Measurements from ENCODE around the gene CFAP74. TPM values are rescaled to one million over a fixed set of nuclear protein-coding genes. Genes with fewer than 3 reads are reported as not detected.

Gene CFAP74
- total and polyA plus RNA-seq, 9 of the 15 experiments (the other 6 are each of a cell fraction or from before 2014, with no cell fraction given): 0.03 to 0.15 (median 0.05) TPM; not detected in 6

DNA sequence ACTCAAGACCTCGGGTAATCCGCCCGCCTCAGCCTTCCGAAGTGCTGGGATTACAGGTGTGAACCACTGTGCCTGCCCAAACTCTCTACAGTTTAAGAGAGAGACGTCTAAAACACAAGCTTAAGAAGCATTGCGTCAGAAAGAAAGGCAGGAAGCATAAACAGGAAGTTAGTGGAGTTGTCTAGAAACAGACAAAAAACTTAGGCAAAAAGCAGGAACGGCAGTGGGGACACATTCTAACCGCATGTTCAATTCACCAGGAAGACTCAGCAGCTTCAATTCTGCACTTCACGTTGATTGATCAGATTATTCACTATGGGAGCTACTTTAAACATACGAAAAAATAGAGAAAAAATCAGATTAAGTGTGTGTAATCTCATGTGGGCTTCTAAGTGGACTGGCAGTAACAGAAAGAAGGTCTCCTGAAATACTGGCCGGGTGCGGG lies 7.4 kb downstream of the CFAP74 start (continued):
- TF ChIP-seq, protein P1, sequence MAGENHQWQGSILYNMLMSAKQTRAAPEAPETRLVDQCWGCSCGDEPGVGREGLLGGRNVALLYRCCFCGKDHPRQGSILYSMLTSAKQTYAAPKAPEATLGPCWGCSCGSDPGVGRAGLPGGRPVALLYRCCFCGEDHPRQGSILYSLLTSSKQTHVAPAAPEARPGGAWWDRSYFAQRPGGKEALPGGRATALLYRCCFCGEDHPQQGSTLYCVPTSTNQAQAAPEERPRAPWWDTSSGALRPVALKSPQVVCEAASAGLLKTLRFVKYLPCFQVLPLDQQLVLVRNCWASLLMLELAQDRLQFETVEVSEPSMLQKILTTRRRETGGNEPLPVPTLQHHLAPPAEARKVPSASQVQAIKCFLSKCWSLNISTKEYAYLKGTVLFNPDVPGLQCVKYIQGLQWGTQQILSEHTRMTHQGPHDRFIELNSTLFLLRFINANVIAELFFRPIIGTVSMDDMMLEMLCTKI (IDR thresholded peaks at IDR 0.05; ENCODE audit: partially characterized antibody): no peak
- TF ChIP-seq, protein P2, sequence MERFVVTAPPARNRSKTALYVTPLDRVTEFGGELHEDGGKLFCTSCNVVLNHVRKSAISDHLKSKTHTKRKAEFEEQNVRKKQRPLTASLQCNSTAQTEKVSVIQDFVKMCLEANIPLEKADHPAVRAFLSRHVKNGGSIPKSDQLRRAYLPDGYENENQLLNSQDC (CRISPR knock-in tag; IDR thresholded peaks at IDR 0.05): no peak
- no peak for TF ChIP-seq ZBTB1 (CRISPR knock-in tag; IDR thresholded peaks at IDR 0.05; ENCODE audit: borderline replicate concordance, low read depth)
- no peak for TF ChIP-seq TGIF2 (CRISPR knock-in tag; IDR thresholded peaks at IDR 0.05)
- no peak for TF ChIP-seq PHF20 (IDR thresholded peaks at IDR 0.05; ENCODE audit: partially characterized antibody)
- no peak for TF ChIP-seq MTF1 (CRISPR knock-in tag; IDR thresholded peaks at IDR 0.05; ENCODE audit: borderline replicate concordance)
- TF ChIP-seq ARID1B (IDR thresholded peaks at IDR 0.05): peak; percentile 43
- no peak for TF ChIP-seq ZNF274 (IDR thresholded peaks at IDR 0.05; ENCODE audit: borderline replicate concordance, low read depth, low read length)
- TF ChIP-seq, protein P3, sequence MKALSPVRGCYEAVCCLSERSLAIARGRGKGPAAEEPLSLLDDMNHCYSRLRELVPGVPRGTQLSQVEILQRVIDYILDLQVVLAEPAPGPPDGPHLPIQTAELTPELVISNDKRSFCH (CRISPR knock-in tag; IDR thresholded peaks at IDR 0.05): no peak
- TF ChIP-seq, protein P3 (tag; IDR thresholded peaks at IDR 0.05): no peak
- peak; percentile 93 for TF ChIP-seq CEBPG (CRISPR knock-in tag; IDR thresholded peaks at IDR 0.05)
- TF ChIP-seq CEBPG (tag; conservative IDR thresholded peaks at IDR 0.05 in 1 of 2, IDR thresholded peaks at IDR 0.05 in 1 of 2): peak; percentile 86 to 96
- TF ChIP-seq NR4A1 (CRISPR knock-in tag; IDR thresholded peaks at IDR 0.05): no peak
- no peak for TF ChIP-seq NR4A1 (tag; IDR thresholded peaks at IDR 0.05)
- TF ChIP-seq PPARD (CRISPR knock-in tag; IDR thresholded peaks at IDR 0.05): no peak
- no peak for TF ChIP-seq RBM17 (IDR thresholded peaks at IDR 0.05; ENCODE audit: borderline replicate concordance, low read depth, low read length)
- TF ChIP-seq HMGN3 (IDR thresholded peaks at IDR 0.05; ENCODE audit: borderline replicate concordance, extremely low read depth, insufficient read length, low read depth, low read length): no peak
- no peak for TF ChIP-seq PCBP2 (IDR thresholded peaks at IDR 0.05; ENCODE audit: low read depth, low read length, poor library complexity, severe bottlenecking)
- peak; percentile 17; the same call in 1 of the 2 replicates for TF ChIP-seq ZNF239 (CRISPR knock-in tag; IDR thresholded peaks at IDR 0.05)
- TF ChIP-seq STAT5B (CRISPR knock-in tag; IDR thresholded peaks at IDR 0.05): no peak
- no peak for TF ChIP-seq ZNF134 (CRISPR knock-in tag; conservative IDR thresholded peaks at IDR 0.05)
- TF ChIP-seq HIVEP1 (CRISPR knock-in tag; IDR thresholded peaks at IDR 0.05): 0 out of 2 replicates have a peak, but pooled peaks have one; percentile 17
- no peak for TF ChIP-seq NFYB (IDR thresholded peaks at IDR 0.05; ENCODE audit: extremely low read depth, insufficient read length)
